ENCODE measurements around the gene KATNA1. TPM values are rescaled to one million over a fixed set of nuclear protein-coding genes. Genes with fewer than 3 reads are reported as not detected.

Gene KATNA1
- polyA plus RNA-seq, 1 of the 3 experiments (the other 2 are of a cell fraction): 13.2 TPM

GRCh38 chr6:149567194-149567586, 81.3 kb downstream of the KATNA1 start:
- peaks cover 2 to 4% of the 10 kb centered on the region in 2 experiments; a peak in 3 of 4 replicates for H3K4me1 ChIP-seq (ENCODE audit: control insufficient read depth in 1 of 2, insufficient read depth in 2 of 2, low read depth in 1 of 2, low read length in 1 of 2)
- peak overlapping the region in 1 of 2 experiments; percentile 84; a peak in 2 of 4 replicates for H3K27ac ChIP-seq (ENCODE audit: low read depth in 2 of 2, low read length in 1 of 2)
- peak overlapping the region; percentile 75 to 91 for H3K4me3 ChIP-seq (ENCODE audit: low read depth in 2 of 2, low read length in 1 of 2)
- no peaks in the 10 kb centered on the region for H3K9me2 ChIP-seq
- peaks cover 0 to 1% of the 10 kb centered on the region in 2 experiments for H3K36me3 ChIP-seq (replicated peaks in 1 of 2; ENCODE audit: control insufficient read depth in 1 of 2, insufficient read depth in 2 of 2, low read length in 1 of 2)
- peak overlapping the region; percentile 94; the same call in 1 of the 2 replicates for H3K9ac ChIP-seq
- H3K27me3 ChIP-seq (ENCODE audit: insufficient read depth): no peaks in the 10 kb centered on the region
- H2AFZ ChIP-seq (ENCODE audit: low read depth): 0 out of 2 replicates have a peak overlapping the region, but pooled peaks have one; percentile 94
- H3K79me2 ChIP-seq (ENCODE audit: insufficient read depth): peaks cover 52% of the 10 kb centered on the region
- no peak for DNase-seq
- 41% methylated on average over 12 of the region's 12 CpGs for whole genome bisulfite sequencing (ENCODE audit: low lambda C conversion rate)
- peaks cover 20% of the 10 kb centered on the region for H3F3A ChIP-seq (replicated peaks; ENCODE audit: insufficient read depth)
- no peaks in the 10 kb centered on the region for H3K9me3 ChIP-seq
- peak overlapping the region; percentile 87 for H3K4me2 ChIP-seq
- TF ChIP-seq JUND (IDR thresholded peaks at IDR 0.05) (no peak), MXI1 (IDR thresholded peaks at IDR 0.05; ENCODE audit: low read depth, low read length) (no peak), RFX5 (IDR thresholded peaks at IDR 0.05; ENCODE audit: low read length) (no peak), EP300 (IDR thresholded peaks at IDR 0.05; ENCODE audit: borderline replicate concordance in 1 of 2, low read depth in 1 of 2, low read length in 1 of 2) (no peak)
- ChIA-PET CTCF (no interaction called here), POLR2A (no interaction called here)
- peaks cover 18% of the 10 kb centered on the region for H4K20me1 ChIP-seq (ENCODE audit: insufficient read depth)

- WGBS (ENCODE audit: low lambda C conversion rate): 2% methylated on average over 23 of the region's 81 CpGs
- POLR2A ChIA-PET: interaction anchor here (1.0 kb wide), 1 partner anchor 21 kb away, joined by 3 read pairs; the partner anchor contains the start of gene PPIL4
- peak; percentile 52 for DNase-seq
Observed at GRCh38 chr6:149566410-149567193, 81.9 kb downstream of the KATNA1 start.

More at GRCh38 chr6:149566410-149567193, 81.9 kb downstream of the KATNA1 start:
- TF ChIP-seq MAX (IDR thresholded peaks at IDR 0.05; ENCODE audit: low read depth): no peak
- no peak for TF ChIP-seq GATA2 (CRISPR knock-in tag; IDR thresholded peaks at IDR 0.05)
- no peak for TF ChIP-seq RXRA (IDR thresholded peaks at IDR 0.05; ENCODE audit: borderline replicate concordance, low read depth)
- TF ChIP-seq YY1 (IDR thresholded peaks at IDR 0.05; ENCODE audit: low read depth): peak; percentile 72
- peak; percentile 63; the same call in 1 of the 2 replicates for TF ChIP-seq TAF1 (IDR thresholded peaks at IDR 0.05; ENCODE audit: borderline replicate concordance, low read depth, low read length)
- Histone ChIP-seq H3K4me1 (ENCODE audit: control insufficient read depth in 1 of 2, insufficient read depth in 2 of 2, low read depth in 1 of 2, low read length in 1 of 2) (peaks cover 2 to 4% of the 10 kb centered on the region in 2 experiments; a peak in 3 of 4 replicates), H3K27me3 (ENCODE audit: insufficient read depth) (no peaks in the 10 kb centered on the region), H3K79me2 (ENCODE audit: insufficient read depth) (peaks cover 49% of the 10 kb centered on the region), H3K9ac (peak overlapping the region; percentile 94), H4K20me1 (ENCODE audit: insufficient read depth) (peaks cover 18% of the 10 kb centered on the region), H3K9me3 (no peaks in the 10 kb centered on the region), H2AFZ (ENCODE audit: low read depth) (peak overlapping the region; percentile 94), H3K9me2 (no peaks in the 10 kb centered on the region), H3K27ac (ENCODE audit: low read depth in 2 of 2, low read length in 1 of 2) (peak overlapping the region; percentile 66 to 84), H3K4me2 (peak overlapping the region; percentile 87), H3K4me3 (ENCODE audit: low read depth in 2 of 2, low read length in 1 of 2) (peak overlapping the region; percentile 75 to 91), H3F3A (replicated peaks; ENCODE audit: insufficient read depth) (peaks cover 20% of the 10 kb centered on the region), H3K36me3 (replicated peaks in 1 of 2; ENCODE audit: control insufficient read depth in 1 of 2, insufficient read depth in 2 of 2, low read length in 1 of 2) (no peaks in the 10 kb centered on the region)
- CTCF ChIA-PET: interaction anchor here (1.7 kb wide), 1 partner anchor 14 kb away, joined by 11 read pairs; no protein-coding TSS in a partner anchor
